Left kidney (tissue), 2 donors: ENCODE data around the gene CLMP. TPM values are rescaled to one million over a fixed set of nuclear protein-coding genes. Genes with fewer than 3 reads are reported as not detected.
A peak's percentile ranks its signal among the peaks of the same experiment; 100 is the strongest.
"Not testable (repeated sequence)": the region's sequence is repeated elsewhere in the genome, so short reads cannot be mapped to it uniquely, and the experiment has no call there.

Source experiments
- DNase-seq: peaks from one replicate; pipeline ENCODE4 v3.0.0-alpha.2; 2013
- polyA plus RNA-seq: library from polyadenylated mRNA; unstranded; fragments of 120-200 nt; gene quantifications from one replicate; pipeline ENCODE4 v1.2.1, GENCODE V29; 2013; ENCODE audit not compliant: insufficient read length

CLMP gene
- polyA plus RNA-seq, 1 donor: 34.1 TPM

DNA sequence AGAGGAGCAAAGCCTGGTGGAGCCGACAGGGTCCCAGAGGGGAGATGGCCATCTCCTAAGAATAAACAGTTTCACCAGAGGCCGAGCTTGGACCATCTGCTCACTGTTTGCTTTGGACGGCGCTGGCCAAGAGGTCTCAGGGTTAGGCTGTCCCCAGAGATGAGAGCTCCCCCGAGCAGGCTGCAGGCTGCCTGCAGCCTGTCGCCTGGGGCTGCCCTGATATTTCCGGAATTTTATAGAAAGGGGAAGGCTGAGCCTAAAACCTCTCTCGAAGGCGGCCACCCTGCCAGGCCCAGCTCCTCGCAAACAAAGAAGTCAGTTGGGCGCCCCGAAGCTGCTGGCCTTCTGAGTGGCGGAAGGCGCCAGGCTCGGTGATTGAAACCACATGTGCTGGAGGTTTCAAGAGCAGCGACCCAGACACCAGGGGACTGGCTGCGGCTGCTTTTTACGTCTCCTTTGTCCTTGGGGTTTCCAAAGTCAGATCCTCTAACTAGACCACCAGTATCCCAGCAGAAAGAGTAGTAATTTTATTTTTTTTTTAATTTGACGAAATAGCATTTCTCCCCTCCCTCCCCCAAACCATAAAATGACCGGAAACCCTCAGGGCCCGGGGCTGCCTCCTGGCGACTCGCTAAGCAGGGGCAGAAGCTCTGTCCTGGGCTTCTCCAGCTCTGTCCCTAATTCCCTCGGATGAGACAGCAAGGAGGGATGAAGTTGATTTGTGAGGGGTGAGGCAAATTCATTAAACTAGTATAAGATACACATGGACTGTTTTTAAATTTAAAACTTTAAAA, 57.4 kb downstream of the CLMP start:
- peak; percentile 82 for DNase-seq

DNA sequence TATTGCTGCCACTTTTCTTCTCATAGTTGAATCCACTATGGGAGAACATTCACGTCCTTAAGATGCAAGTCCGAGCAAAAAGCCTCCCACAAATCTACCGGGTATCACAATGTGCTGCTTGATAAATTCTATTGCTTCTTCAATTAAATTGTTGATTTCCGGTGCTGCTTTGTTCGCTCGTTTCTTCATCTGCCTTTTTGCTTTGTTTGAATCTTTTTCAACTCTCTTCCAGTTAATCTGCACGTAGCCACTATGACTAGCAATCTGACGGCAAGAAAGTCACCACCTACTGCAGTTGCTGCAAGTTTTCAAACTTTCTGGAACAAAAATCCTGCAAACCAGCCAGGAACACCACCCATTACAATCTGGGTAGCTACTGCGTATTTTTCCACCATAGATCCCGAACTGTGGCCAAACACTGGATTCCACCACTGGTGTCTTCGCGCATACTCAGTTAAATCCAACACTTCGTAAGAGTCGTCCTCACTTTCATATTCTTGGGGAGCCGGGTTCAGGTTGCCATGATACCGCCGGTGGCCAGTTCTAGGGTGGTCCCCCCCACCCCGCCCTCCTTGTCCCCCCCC, 59.1 kb downstream of the CLMP start:
- DNase-seq: no peak

DNA sequence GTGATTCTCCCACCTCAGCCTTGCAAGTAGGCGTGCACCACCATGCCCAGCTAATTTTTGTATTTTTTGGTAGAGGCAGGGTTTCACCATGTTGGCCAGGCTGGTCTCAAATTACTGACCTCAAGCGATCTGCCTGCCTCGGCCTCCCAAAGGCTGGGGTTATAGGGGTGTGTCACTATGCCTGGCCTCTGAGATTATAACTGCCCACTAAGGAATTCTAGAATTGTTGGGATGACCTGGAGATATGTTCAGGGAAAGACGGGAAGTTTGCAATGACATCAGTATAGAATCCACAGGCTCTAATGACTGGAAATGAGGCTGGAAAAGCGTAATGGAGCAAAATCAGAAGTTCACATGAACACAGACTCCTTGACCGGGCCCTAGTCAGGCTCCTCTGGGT, 62.2 kb downstream of the CLMP start:
- no peak for DNase-seq

DNA sequence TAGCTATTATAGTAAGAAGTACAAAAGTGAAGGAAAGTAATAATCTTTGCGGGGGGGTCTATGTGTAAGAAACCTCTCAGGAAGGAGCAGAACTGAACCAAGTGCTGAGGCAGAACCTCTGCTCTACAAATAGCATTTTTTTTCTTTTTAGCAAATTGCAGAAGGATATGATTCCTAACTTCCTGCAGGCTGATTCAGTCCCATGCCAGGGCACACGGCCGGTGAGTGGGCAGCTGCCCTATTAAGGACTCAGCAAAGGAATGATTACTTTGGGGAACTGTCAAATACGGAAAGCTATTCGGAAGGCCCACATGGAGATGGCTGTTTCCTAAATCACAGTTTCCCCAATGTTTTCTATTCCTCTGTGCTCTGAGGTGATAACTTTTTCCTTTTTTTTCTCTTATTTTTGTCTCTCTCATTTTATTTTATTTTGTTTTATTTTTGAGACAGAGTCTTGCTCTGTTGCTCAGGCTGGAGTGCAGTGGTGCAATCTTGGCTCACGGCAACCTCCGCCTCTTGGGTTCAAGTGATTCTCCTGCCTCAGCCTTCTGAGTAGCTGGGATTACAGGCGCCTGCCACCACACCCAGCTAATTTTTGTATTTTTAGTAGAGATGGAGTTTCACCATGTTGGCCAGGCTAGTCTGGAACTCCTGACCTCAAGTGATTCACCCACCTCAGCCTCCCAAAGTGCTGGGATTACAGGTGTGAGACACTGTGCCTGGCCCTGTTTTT, 62.8 kb downstream of the CLMP start:
- DNase-seq: not testable (repeated sequence)

DNA sequence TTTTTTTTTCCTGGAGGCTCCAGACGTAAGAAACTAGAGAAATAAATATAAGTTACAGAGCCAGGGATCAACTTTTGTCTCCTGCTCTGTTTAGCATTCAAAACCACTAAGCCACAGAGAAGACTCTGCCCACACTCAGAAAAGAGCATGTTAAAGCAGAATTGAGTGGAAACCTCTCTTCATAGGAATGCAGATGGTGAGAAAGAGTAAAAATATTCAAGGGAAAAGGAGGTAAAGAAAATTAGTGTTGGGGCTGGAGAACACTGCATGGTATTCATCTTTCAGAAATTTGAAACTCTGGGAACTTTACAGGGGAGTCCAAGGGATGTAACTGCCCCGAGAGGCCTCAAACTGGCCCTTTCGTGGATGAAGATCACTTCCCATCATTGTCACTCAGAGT, 65.1 kb downstream of the CLMP start:
- no peak for DNase-seq

DNA sequence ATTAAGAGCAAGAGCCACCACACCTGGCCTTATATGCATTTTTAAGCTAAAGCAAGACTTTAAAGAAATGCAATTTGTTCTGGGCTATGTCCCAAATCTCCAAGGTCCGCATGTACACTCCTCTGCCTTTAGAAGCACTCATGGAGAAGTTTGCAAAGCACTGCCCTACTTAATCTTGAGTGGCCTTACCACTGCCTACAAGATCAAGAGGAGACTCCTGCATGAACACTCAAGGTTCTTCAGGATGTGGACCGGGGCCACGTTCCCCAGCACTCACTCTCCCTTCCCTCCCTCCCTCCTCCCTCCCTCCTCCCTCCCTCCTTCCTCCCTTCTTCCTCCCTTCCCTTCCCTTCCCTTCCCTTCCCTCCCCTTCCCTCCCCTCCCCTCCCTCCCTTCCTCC, 69.9 kb downstream of the CLMP start:
- no peak for DNase-seq

DNA sequence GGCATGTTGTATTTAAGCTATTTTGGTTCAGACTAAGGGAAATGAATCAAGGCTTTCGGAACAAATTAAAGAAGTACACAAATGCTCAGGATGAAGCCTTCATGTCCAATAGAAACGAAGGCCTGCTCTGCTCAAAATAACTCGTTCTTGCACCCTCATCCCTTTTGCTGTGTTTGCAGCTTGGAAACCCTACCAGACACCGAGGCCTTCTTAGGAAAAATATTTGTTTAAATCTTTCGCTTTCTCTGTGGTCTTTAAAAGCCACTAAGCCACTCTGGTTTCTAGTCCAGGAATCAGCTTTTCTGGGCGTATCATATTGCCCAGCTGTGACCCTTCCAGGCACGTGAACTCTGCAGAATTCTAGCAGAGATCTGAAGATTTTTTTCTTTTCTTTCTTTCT, 72.2 kb downstream of the CLMP start:
- no peak for DNase-seq

DNA sequence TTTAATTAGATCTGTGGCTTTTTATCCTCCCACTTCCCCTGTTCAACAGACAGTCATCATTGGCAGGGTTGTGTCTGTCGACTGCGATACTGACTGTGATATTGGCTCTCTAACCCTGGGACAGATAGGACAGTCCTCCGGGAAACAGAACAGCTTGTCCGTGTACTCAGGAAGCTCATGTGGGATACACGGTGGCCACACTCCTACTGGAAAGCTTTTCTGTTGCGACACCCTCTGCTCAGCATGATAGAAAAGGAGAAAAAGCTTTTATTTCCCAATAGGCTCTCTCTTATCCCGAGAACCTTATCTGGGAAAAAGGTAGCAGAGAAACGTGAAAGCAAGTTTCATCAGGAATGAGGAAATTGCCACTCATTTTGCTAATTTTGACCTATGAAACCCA, 72.7 kb downstream of the CLMP start:
- DNase-seq: no peak

DNA sequence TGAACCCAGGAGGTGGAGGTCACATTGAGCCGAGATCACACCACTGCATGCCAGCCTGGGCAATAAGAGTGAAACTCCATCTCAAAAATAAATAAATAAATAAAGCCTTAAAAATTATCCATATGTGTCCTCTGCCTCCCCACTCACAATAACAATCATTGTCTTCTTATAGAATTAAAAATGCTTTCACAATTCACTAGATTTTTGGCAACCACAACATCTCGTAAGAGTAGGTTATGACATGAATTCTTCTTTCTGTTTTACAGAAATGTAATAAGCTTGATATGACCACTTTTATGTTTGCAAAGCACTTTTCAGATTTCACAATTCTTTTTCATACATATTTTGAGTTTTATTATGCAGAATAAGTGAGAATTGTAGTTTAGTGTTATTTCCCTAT, 78.6 kb downstream of the CLMP start:
- no peak for DNase-seq

DNA sequence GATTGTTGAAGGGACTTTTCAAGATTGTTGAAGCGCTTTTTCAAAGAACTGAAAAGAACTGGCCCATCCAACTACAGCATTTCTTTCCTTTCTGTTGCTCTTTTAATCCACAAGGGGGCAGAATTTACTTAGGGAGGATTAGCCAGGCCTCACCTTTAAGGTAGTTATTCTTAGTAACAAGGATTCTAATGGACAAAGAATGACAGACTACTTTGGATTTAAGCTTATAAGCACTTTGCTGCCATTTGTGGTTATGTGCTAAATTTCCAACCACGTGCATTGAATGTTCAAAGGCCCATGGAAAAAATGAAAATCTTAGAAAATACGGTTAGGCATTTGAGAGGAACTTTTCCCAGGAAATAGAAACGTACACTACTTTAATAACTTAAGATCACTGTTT, 83.6 kb downstream of the CLMP start:
- peak; percentile 53 for DNase-seq

DNA sequence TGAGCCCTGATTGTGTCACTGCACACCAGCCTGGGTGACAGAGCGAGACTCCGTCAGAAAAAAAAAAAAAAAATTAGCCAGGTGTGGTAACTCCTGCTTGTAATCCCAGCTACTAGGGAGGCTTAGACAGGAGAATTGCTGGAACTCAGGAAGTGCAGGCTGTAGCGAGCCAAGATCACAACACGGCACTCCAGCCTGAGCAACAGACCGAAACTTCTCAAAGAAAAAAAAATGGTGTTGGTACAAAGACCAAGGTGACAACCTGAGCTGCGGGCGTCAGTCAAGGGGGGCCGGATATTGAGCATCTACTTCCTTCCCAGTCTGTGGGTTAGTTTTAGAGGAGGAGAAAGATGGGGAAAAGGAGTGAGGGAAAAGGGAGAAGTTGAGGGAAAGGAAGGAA, 84.7 kb downstream of the CLMP start:
- DNase-seq: no peak

DNA sequence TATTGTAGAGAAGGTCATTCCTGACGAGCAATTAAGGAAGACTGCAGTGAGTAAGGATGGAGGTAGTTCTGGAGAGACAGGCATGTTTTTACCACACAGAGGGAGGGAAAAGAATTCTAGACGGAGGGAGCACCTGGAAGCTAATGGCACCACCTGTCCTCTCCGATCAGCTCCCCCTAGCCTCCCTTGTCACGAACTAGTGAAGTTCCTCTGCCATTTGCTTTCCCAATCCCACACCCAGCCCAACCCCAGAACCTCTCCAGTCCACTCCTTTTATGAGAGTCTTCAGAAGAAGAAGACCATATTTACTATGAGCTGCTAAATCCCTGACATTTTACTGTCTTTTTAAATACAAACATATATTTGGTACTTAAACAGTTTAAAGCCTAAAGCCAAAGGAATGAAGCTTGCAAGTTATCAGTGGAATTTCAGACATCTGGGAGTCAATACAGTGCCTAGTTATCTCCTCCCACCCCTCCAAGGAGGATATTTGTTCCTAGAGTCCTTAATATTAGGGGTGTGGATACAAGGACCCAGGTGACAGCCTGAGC, 87.0 kb downstream of the CLMP start:
- DNase-seq: no peak

DNA sequence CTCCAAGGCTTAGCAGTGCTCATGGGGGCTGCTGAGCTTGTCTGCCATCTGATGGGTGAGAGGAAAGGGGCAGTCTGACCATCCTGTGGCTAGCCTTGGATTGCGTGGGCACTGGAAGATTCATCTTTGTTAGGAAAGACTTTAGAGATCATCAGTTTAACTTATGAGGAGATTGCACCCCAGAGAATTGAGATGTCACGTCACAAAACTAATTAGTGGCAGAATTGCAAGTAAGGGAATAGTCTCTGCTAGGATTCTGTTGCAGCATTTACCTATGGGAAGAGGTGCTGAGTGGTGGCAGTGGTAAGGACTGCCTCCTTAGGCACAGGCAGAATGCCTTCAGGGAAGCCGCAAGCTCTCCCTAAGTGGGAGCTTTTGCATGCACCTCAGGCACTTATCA, 90.4 kb downstream of the CLMP start:
- DNase-seq: no peak

DNA sequence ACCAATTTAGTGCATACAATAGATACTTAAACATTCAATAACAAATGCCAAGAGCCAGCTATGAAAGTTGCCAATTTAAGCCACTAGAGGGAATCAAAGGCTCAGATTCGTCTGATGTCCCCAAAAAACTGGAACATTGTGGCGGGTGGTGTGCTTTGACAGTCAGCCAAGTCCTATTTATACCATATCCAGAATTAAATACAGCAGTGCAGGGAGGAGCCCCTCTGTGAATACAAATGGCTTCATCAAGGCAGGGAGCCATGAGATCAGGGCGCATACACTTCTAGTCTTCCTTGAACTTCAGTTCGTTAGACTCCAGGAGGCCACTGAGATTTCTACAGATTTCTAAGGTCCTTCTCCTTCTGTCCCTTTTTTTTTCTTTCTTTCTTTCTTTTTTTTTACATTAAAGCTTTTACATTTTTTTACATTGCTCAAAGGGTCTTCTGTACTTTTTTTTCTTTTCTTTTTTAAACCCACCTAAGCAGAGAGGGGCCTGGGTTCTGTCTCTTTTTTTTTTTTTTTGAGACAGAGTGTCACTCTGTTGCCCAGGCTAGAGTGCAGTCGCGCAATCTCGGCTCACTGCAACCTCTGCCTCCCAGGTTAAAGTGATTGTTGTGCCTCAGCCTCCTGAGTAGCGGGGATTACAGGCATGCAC, 91.6 kb downstream of the CLMP start:
- peak; percentile 84 for DNase-seq

DNA sequence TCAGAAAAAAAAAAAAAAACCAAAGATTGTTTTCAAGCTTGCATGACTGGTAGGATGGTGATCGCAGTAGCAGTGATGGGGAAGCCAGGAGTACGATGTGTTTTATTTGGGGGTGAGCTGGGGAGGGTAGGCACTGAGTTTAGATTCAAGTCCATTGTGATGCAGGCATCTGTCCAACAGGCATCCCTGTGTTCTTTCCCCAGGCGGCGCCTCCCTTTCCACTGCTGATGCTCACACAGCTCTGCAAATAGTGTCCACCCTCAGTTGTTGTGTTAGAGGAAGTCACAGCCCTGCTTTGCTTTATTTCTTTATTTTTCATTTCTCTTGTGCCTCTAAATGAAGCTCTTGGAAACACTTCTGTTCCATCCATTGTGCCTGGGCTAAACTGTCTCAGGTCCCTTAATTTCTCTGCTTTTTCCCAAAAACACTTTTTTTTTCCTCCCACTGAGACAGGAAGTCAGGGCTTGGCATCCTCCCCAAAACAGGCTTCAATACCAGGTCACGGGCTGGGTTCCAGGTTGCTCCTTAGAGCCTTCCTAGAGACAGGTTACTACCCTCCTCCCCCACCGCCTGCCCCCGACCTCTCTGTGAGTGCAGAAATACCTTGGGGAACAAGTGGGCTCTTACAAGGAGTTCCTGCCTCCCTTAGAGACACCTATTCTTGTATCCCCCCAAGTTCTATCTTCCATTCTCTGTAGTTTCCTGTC, 94.5 kb downstream of the CLMP start:
- no peak for DNase-seq

DNA sequence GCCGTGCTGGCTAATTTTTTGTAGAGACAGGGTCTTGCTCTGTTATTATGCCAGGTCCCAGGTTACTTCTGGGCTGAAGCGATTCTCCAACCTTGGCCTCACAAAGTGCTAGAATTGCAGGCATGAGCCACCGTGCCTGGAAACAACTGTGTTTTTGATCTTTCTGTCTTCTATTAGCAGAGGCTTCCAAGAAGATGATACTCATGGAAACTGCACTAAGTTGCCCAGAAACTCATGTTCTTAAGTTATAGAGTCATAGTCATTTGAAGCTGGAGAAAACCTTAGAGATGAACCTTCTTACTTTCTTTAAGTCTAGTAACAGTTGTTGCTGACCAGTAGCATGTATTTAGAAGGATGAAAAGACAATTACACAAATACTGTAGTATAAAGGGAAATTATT, 96.1 kb downstream of the CLMP start:
- no peak for DNase-seq

DNA sequence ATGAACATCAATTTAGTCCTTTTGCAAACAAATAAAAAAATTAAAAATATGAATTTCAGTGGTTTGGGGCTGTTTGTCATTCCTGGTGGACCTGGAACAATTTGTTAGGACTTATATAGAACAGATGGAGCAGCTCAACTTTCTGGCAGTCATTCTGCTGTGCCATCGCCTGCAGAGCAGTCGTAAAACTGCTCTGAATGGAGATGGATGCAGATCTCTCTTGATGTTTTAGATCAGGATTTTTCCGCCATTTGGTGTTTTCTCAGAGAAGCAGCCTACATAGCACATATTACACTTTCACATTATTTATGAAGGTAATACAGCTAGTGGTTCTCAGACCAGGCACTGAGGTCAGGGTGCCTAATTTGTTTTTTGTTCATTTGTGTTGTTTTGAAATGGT, 101.3 kb downstream of the CLMP start:
- no peak for DNase-seq

DNA sequence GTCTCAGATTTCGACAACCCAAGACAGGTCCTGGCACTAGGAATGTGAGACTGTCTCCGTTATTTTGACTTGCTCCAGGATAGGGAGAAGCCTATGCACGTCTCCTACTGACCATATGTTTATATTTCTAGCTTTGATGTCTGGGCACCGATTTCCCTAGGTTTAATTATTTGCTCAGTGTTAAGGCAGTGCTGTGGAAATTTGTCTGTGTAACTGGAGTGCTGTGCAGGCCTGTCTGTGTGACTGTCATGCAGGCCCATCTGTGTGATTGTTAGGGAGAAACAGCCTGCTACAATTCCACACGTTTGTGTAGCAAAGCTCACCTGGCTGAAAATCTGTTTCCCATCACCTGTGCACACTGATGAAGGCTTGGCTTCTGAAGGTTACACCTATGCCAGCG, 103.5 kb downstream of the CLMP start:
- no peak for DNase-seq

DNA sequence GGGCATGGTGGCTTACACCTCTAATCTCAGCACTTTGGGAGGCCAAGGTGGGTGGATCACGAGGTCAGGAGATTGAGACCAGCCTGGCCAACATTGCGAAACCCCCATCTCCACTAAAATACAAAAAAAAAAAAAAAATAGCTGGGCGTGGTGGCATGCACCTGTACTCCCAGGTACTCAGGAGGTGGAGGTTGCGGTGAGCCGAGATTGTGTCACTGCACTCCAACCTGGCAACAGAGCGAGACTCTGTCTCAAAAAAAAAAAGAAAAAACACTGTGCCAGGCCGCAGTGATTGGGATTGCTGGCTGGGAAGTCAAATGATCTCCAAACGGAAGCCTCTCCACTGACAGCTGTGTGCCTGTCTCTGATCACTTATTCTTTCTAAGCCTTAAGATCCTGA, 104.9 kb downstream of the CLMP start:
- DNase-seq: not testable (repeated sequence)

DNA sequence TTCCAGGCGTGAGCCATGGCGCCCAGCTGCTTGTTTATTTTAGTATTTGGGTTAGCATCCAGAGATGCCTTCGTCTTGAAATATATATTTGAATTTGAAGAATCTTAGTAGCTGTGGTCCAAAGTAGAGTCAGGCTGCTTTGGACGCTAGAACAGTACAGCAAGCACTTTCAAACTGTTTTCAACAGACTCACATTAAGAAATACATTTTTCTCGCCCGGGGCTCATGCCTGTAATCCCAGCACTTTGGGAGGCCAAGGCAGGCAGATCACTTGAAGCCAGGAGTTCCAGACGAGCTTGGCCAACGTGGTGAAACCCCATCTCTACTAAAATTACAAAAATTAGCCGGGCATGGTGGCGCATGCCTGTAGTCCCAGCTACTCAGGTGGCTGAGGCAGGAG, 106.2 kb downstream of the CLMP start:
- not testable (repeated sequence) for DNase-seq

DNA sequence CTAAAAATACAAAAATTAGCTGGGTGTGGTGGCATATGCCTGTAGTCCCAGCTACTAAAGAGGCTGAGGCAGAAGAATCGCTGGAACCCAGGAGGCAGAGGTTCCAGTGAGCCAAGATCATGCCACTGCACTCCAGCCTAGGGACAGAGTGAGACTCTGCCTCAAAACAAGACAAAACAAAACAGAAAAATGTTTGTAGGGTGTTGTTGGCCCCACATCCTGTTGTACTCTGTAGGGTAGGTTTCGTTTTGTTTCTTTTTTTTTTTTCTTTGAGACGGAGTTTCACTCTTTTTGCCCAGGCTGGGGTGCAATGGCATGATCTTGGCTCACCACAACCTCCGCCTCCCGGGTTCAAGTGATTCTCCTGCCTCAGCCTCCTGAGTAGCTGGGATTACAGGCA, 107.4 kb downstream of the CLMP start:
- not testable (repeated sequence) for DNase-seq

DNA sequence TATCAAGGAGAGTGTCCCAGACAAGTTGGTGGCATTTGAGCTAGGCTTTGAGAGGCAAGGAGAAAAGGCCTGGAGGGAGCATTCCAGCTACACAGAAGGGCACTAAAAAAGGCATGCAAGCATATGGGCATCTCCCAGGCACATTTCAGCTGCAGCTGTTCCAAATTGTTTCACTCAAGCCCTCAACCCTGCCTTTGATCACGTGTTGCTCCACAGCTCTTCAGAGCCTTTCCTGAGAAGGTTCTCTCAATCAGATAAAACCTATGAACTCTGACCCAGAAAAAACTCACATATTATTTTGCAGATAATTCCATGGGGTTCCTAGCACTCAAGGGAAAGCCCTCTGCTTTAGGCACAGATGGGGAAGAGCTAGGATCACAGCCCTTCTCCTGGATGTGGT, 108.7 kb downstream of the CLMP start:
- DNase-seq: no peak
